HG02943 (cell line): ENCODE measurements around the gene TM4SF5.
"Not testable (repeated sequence)": the region's sequence is repeated elsewhere in the genome, so short reads cannot be mapped to it uniquely, and the experiment has no call there.

ENCODE experiments used
- ATAC-seq: cut with Tn5 transposase; IDR thresholded peaks from one replicate; pipeline ENCODE4 v1.9.1; 2021; ENCODE audit warnings: mild to moderate bottlenecking, low read depth, moderate library complexity; ENCODE audit not compliant: unreplicated experiment

Gene TM4SF5

DNA sequence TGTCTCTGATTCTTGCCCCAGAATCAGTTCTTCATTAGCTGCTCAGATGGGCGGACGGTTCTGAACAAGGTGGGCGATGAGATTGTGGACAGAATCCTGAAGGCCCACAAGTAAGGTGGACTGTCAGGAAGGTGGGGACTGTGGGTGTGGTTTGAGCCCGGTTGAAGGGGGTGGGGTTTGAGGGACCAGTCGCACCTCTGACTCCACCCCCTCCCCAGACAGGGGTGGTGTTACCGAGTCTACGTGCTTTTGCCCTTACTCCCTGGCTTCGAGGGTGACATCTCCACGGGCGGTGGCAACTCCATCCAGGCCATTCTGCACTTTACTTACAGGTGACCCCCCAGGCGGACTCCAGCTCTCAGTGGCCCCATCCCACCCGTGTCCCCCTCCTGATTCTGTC is 46.6 kb downstream of the TM4SF5 start:
- ATAC-seq: no peak

DNA sequence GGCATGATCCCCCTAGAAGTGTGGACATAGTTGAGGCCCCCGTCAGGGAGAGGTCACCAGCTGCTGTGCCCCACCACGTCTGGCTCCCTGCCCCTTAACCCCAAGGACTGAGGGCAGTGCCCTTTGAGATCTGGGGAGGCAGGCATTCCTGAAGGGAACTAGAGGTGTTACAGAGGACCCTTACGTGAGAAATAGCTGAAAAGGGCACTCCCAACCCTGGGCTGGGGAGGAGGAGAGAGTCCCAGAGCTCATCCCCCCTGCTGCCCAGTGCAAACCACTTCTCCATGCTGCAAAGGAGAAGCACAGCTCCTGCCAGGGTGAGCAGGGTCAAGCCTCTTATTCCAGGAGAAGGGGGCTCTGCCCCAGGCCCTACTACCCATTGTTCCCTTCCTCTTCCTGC is 51.1 kb downstream of the TM4SF5 start:
- no peak for ATAC-seq

DNA sequence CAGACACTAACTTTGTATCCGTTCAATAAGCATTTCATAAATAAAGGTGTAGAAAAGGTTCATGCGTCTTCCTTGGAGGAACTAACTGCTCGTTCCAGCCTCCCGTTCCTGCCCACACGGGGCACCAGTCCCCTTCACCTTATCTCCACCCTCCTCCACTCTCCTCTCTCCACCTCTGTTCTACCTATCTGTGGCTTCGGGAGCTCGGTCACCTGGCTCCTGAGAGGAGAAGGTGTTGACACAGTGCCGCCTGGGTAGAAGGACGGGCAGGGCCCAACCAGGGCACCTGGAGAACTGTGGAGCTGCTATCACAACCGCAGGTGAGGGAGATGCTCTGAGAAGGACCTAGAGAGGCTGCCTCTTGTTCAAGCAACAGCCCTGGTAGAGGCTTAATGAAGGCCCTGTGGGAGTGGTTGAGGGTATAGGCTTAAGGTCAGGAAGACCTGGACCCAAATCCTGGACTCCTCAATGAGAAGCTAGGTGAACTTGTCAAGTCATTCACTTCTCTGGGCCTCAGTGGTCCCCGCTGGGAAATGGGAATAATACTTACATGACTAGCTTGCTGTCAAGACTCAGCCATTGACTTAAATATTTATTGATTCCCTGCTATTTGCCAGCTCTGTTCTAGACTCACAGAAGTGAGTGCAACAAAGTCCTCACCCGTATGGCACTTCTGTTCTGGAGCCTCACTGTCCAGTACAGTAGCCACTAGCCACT is 51.8 kb downstream of the TM4SF5 start:
- ATAC-seq: no peak

DNA sequence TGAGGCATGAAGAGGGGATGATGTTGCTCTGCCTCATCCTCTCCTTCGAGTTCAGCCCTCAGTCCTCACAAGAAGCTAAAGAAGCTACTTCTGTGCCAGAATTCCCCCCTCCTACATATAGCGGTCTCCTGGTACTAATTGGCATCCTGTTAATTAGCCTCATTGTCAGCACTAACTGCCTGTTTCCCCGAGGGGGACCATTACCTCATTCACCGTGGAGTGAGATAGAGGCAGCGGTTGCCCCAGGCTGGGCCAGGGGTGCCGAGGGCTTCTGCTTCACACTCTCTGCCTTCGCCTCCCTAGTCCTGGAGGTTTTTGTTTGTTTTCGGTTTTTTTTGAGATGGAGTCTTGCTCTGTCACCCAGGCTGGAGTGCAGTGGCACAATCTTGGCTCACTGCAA is 55.7 kb downstream of the TM4SF5 start:
- no peak for ATAC-seq

DNA sequence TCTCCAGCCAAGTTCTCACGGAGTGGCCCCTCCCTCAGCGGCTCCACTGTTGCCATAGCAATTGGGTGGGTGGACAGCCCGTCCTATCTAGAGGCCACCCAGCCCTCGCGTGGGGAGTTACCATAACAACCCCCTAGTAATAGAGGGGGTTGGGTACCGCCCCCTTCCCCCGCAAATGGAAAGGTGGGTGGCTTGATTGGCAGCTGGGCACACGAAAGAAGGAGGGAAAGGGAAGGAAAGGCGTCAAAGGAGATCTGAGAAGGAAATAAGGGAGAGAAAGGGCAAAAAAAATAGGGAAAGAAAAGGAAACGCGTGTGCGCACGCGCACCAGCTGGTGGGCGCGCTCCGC is 61.1 kb downstream of the TM4SF5 start:
- ATAC-seq: not testable (repeated sequence)
